Ramos (cell line): ENCODE data around the gene ALOX15.
"Not testable (repeated sequence)": the region's sequence is repeated elsewhere in the genome, so short reads cannot be mapped to it uniquely, and the experiment has no call there.

Source experiments
- in situ Hi-C: fragments of 300-500 bp; cut with MboI; formaldehyde crosslinking; loops from one replicate; pipeline ENCODE4 v1.14.3; 2022; ENCODE audit warnings: low sequenced_read_pairs; ENCODE audit not compliant: unreplicated experiment

Gene ALOX15

DNA sequence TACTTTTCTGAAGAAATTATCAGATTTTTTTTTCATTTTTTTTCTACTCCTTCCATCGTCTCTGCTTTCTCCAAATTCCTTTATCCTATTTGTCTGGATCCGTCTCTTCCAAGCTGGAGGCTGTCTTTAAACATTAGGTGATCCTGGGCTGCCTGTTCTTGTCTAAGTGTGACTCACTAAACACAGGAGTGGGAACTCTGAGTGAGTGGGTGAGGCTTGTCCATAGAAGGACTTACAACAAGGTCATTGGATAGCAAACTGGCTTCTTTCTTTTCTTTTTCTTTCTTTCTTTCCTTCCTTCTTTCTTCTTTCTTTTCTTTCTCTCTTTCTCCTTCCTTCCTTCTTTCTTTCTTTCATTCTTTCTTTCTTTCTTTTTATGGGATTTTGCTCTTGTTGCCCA is 18.2 kb downstream of the ALOX15 start:
- in situ Hi-C loops: no loop called here

DNA sequence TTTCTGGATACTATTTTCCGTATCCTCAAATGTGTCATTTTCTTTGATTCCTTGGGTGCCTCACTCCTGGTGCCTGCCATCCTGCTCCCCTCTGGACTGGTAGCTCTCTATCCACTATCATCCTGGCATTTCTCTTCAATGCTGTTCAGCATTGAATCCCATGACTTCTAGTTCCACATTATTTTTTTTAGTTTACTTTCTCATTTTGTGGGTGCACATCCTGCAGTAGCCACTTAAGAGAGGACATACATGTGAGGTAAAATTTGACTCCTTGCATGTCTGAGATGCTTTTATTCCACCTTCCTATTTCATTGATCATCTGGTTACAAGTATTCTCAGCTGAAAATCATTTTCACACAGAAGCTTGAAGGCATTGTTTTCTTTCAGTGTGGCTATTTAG is 19.1 kb downstream of the ALOX15 start:
- in situ Hi-C loops: no loop called here

DNA sequence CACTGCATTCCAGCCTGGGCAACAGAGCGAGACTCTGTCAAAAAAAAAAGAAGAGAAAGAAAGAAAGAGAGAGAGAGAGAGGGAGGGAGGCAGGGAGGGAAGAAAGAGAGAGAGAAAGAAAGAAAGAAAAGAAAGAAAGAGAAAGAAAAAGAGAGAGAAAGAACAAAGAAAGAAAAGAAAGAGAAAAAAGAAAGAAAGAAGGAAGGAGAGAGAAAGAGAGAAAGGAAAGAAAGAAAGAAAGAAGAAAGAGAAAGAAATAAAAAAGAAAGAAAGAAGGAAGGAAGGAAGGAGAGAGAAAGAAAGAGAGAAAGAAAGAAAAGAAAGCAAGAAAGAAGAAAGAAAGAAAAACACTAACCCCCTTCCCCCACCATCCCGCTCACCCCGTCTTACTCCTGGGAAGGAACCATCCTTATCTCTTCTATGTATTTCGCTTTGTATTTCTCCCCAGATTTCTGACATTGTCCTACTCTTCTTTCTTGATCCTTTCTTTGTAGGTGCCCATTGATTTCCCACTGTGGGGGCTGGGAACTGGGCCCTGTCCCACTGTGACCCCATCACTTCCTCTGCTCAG is 20.9 kb downstream of the ALOX15 start:
- in situ Hi-C loops: no loop called here

DNA sequence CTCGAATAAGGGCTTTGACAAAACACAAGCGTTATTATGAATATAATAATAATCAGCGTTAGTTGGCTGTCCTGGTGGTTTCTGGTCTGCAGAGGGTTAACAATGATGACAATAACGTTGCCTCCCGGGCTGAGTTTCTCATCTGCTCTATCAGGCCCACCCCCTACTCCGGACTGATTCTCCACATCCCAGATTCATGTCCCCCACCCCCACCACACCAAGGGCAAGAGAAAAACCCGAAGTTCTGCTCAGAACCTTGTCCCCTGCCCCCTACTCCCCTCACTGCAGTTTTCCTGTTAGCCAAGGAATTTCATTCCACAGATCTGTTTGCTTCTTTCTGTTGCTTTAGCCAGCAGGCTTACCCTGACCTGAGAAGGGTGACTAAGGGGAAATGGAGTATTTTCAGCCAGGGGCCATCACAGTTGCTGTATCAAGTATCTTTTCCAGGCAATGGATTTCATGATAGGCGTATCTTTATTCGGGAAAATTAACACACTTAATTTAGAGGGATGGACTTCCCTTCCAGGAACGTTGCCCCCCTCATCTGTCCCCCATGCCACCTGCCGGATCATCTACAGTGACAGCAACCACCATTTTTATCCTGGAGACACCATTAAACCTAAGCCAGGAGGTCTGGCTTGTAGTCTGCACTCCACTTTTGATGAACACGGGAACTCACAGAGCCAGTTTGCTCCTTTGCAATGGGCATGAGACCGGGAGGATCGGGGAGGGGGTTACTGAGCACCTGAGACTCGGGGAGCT is 23.7 kb downstream of the ALOX15 start:
- in situ Hi-C loops: no loop called here

DNA sequence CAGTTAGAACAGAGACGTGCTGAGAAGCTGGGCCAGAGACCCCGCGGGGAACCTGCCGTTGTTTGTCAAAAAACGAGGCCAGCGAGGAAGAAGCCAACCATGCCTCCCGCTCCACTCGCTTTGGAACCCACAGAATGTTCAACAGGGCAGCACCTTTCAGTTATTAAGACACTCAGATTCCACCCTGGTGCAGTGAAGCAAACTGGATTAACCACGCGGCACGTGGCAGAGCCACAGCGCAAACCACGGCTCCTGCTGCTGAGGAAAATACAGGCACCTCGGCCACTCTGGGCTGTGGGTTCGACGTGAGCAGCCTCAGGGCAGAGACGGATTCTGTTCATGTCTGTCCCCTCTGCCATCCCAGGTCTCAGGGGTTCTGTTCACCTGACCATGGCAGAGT is 24.4 kb downstream of the ALOX15 start:
- in situ Hi-C loops: no loop called here

DNA sequence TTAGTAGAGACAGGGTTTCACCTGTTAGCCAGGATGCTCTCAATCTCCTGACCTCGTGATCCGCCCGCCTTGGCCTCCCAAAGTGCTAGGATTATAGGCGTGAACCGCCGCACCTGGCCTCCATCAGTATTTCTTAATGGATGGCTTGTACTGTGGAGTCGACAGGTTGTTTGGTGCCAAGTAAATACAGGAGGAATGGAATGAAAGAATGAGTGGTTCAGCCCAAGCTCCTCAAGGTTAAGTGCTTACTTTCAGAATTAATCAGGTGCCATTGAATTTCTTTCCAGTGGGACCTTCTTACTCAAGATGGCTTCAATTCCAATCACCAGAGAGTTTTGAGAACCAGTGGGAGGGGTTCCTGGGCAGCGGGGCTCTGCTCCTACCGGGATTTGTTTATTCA is 25.0 kb downstream of the ALOX15 start:
- in situ Hi-C loops: no loop called here

DNA sequence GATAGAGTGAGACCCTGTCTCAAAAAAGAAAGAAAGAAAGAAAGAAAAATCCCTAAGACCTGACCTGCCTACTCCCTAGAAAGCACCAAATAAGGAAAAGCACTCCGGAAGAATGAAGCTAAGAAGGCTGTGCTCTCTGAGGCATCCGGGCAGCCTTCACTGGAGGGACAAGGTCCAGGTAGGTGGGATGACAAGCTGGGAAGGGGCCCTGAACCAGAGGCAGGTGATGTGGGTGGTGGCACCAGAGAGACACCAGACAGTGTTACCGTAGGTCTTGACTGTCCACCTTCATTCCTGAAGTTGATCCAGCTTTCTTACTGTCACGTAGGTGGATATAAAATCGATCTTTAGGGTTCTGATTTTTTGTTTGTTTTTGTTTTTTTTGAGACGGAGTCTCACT is 30.8 kb downstream of the ALOX15 start:
- in situ Hi-C loops: no loop called here

DNA sequence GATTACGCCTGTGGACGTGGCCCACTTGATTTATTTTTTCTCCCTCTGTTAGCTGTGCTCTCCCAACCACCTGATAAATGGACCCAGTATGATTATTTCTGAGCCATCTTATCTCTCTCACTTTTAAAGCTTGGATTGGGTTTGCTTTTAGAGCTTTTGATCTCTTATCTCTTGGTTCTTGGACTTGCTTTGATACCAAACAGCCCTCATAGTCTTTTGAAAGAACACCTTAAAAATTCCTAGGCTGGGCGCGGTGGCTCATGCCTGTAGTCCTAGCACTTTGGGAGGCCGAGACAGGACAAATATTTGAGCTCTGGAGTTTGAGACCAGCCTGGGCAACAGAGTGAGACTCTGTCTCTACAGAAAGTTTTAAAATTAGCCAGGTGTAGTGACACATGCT is 31.3 kb downstream of the ALOX15 start:
- in situ Hi-C loops: no loop called here

DNA sequence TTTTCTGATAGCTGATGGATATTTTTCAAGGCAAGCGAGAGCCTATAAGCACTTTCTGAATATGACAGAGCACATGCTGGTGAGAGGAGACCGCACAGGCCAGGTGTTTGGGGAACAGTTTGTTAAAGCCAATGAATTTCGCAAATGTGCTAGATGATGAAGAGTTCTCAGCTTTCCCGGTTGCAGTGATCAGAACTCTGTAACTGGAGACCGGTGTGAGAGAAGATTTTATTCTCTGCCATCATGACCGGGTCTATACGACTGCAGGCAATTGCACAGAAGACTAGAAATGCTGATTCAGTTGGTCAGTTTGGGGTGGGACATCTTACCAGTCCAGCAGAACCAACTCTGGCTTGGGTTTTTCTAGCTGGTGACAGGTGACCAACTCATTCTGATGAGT is 31.7 kb downstream of the ALOX15 start:
- in situ Hi-C loops: no loop called here

DNA sequence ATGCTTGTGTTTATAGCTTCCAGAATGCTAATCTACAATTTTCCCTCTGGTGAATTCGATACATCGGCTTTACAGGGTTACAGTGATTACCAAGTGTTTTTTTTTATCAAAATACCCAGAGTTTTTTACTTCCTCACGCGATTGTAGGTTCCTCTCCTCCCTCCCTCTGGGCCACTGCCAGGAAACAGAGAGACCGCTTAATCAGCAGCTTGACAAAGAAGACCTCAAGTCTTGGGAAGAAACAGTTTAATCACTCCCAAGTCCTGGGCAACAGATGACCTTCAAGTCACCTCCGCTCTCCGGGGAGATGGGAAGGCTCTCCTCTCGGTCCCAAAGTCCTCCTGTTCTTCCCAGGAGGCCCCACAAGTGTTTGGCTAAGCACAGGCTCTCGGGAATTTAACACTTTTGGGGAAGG is 33.7 kb downstream of the ALOX15 start:
- in situ Hi-C loops: no loop called here

DNA sequence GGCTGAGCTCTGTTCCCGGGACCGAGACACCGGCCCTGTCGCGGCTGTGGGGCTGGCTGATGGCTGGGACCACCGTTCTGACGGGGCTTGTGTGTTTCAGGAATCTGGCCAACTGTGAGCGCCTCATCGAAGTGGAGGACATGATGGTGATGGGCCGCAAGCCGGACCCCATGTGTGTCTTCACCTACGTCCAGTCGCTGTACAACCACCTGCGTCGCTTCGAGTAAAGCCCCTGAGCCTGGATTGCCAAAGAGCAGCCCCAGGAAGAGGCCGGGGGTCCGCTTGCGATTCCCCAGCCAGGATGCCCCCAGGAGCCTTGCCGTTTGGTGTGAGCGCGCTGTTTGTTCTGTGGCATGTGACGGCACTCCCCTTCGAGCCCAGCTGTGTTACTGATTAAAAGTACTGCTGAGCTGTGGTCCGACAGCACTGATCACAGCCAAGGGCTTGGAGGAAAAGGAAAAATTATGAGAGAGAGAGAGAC is 34.2 kb downstream of the ALOX15 start:
- in situ Hi-C loops: no loop called here

DNA sequence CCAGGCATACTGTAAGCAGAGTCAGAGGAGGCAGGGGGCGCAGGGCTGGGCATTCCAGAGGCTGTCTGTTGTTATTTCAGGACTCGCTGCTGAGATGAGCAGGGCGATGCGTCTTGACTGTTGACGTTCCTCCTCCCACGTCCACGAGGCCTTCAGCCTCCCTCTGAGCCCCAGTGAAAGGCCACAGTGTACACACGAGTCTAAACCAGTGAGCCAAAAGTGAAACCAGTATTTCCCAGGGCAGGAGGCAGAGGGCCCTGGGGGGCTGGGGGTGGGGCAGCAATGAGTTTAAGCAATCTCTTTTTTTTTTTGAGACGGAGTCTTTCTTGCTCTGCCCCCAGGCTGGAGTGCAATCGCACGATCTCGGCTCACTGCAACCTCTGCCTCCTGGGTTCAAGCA is 35.7 kb downstream of the ALOX15 start:
- in situ Hi-C loops: no loop called here

DNA sequence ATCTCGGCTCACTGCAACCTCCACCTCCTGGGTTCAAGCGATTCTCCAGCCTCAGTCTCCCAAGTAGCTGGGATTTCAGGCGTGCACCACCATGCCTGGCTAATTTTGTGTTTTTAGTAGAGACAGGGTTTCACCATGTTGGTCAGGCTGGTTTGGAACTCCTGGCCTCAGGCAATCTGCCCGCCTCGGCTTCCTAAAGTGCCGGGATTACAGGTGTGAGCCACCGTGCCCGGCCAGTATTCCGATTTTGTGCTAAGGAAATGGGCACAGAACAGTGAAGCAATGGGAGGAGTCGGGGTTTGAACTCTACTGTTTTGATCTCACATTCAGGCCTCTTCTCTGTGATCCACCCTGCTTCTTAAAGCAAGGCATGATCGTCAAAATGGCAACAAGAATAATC is 36.7 kb downstream of the ALOX15 start:
- in situ Hi-C loops: not testable (repeated sequence)

DNA sequence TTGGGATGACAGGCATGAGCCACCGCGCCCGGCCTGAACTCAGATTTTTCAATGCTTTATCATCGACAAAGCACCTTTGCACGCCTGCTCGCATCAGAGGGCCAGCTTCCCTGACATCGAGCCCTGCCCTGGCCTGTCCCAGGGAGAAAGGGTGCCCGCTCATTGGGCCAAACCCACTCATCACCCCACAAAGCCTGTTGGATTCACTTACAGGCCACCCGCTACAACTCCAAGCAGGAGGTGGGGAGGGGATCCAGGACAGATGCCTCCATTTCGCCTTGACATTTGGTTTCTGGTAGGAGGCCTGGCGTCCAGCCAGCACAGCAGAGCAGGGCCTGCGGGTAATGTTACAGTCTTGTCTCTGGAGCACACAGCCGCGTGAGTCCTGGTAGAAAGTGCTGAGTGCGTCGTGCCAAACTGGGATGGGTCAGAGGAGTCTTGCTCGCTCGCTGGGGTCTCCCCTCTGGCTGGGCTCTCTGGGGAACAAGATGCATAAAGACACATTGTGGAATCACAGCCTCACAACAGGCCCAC is 37.3 kb downstream of the ALOX15 start:
- in situ Hi-C loops: no loop called here

DNA sequence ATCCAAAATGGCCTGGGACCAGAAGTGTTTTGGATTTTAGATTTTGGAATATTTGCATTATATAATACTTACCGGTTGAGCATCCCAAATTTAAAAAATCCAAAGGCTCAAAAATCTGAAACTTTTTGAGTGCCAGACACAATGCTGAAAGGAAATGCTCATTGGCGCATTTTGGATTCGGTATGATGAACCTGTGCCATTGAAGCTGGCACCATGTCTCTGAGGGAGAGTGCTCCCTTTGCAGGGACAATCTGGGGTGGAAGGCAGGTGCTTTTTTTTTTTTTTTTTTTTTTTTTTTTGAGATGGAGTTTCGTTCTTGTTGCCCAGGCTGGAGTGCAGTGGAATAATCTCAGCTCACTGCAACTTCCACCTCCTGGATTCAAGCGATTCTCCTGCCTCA is 39.4 kb downstream of the ALOX15 start:
- in situ Hi-C loops: no loop called here

DNA sequence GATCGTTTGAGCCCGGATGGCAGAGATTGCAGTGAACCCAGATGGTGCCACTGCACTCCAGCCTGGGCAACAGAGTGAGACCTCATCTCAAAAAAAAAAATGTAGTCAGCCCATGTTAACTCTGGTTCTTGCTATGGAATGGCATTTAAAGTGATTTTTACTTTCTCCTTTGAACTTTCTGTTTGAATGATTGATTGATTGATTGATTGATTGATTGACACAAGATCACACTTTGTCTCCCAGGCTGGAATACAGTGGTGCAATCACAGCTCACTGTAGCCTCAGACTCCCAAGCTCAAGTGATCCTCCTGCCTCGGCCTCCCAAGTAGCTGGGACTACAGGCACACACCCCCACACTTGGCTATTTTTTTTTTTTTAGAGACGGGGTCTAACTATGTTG is 40.2 kb downstream of the ALOX15 start:
- in situ Hi-C loops: no loop called here

DNA sequence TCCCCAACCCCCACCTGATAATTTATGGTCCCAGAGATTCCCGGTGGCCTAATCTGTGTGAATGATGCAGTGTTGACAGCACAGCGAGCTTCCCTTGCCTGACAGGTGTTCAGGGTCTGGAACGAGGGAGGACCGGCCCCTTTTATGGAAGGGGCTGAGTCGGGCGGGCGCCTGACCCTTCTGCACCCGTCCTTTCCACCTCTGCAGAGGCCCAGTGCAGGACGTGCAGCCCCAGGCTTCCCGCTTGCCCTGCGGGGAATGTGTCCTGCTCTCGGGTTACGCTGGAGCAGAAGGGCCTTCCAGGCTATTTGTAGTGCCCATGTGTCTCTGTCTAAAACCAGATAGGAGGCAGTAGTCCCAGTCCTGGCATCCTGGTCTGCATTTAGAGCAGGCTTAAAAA is 40.9 kb downstream of the ALOX15 start:
- in situ Hi-C loops: no loop called here

DNA sequence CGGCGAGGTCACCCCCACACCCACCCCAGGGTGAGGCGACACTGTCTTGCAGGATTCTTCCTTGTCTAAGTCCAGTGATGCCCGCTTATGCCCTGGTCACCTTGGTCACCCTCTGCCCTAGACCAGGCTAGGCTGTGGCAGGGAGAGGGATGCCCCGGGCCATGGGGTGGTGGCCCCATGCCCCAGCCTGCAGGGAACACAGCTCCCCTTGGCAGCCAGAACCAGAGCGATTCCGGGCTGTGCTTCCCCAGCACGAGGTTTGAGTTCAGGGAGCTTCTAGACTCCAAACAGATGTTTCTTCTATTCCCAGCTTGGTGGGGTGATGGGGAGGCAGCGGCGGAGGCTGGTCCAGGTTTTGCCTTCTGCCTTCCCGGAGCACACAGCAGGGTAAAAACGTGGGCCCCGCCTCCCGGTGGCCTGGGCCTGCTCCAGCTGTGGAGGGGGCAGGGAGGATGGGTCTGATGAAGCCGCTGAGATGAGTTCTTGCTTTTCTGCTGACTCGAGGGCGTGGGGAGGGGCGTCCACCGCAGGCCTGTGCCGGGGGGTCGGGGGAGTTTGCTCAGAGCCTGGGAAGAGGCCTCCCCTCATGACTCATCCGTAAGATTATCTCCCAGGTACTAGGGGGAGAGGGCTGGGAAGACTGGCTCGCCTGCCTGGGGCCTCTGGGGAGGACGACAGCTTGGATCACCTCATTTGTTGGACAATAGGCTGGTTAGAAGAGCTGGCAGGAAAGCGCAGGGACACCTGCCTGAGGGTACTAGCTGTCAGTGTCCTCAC is 41.8 kb downstream of the ALOX15 start:
- in situ Hi-C loops: no loop called here

DNA sequence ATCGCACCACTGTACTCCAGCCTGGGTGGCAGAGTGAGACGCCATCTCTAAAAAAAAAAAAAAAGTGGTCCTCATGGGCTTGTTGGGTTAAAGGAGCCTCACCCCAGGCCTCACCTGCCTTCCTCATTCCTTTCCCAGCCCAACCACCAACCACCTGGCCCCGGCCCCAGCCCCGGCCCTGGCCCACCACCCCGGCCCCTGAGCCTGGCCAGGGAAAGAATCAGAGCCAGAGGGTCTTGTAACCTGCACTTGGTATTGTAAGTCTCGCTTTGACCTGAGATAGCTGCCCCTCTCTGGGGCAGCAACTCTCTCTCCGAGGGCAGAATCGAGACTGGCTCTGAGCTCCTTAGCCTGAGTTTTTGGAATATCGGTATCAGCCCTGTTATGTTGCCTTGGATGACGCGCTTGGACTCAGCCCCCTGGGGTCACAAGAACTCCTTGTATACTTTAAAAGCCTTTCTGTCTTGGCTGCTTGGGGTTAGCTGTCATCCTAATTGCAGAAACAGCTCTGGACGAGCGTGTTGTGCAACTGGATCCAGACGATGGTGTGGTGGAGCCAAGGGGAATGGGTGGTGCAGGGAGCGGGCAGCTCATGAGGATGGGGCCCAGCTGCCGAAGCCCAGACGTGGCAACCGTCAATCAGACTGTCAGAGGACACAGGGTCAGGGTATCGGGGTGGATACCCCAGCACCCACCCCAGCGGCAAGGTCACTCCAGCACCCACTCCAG is 42.5 kb downstream of the ALOX15 start:
- in situ Hi-C loops: no loop called here

DNA sequence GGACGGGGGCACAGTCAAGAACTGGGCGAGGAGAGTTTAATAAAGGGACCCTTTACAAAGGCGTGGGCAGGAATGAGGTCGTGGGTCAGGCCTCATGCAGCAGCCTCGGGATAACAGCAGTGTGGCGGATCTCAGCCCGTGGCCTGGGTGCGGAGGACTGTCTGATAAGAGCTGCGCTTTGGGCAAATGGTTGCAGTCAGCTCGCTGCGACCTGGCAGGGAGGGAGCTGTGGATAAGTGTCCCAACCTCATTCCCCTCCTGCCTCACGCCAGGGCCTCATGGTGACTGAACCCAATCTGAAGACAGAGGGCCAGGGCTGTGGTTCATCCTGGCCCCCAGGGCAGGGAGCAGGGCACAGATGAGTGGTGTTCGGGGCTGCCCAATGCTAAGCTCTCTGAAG is 43.5 kb downstream of the ALOX15 start:
- in situ Hi-C loops: no loop called here
